ENCODE data around the gene GRIN2A.

- TF ChIP-seq POLR2A (IDR thresholded peaks at IDR 0.05) (no peak), CTCF (IDR thresholded peaks at IDR 0.05) (no peak)
These were observed 180.9 kb downstream of the GRIN2A start for GRCh38 chr16:10001258-10001775.
